K562 (cell line): Measurements from ENCODE around the gene SEZ6L. TPM values are rescaled to one million over a fixed set of nuclear protein-coding genes. Genes with fewer than 3 reads are reported as not detected.
A peak's percentile ranks its signal among the peaks of the same experiment; 100 is the strongest.

Source experiments
- ATAC-seq: fragments of 200-7000 bp; cut with Tn5 transposase; 3 replicates; pipeline ENCODE4 v1.9.1; 2020; ENCODE audit warnings: moderate library complexity
- BruUV-seq: library from RNA; stranded (reverse); fragments of 400-500 nt; replicated peaks from 2 replicates; lab custom pipeline; 2021; lab: Mats Ljungman, UMichigan
- CTCF ChIA-PET: fragments of 300-600 bp; formaldehyde crosslinking; extraction: SDS; loops from one replicate; lab custom pipeline; 2021; ENCODE audit warnings: low intra/inter-chr PET ratio; lab: Yijun Ruan, JAX
- POLR2A ChIA-PET: fragments of 300-600, 350-650 bp; sonication (Branson Sonifier 250); formaldehyde crosslinking; extraction: SDS; loops from one replicate; lab custom pipeline; 2021; ENCODE audit warnings: antibody characterized with exemption, inconsistent platforms; lab: Yijun Ruan, JAX
- DNase-seq, 4 experiments: peaks; one replicate each; pipeline versions ENCODE4 v3.0.0 to v3.0.0-alpha.2; 2011 to 2018; ENCODE audit warnings: low spot score in 3 of 4, mixed read lengths in 3 of 4; ENCODE audit errors: extremely low read depth in 1 of 4
- FAIRE-seq: peaks from 2 replicates; lab custom pipeline; 2011; peaks lifted over from hg19 to GRCh38; lab: Jason Lieb, UNC
- H2AFZ ChIP-seq: 2 replicates; pipeline ENCODE4 v1.6.0; 2011; ENCODE audit warnings: low read depth, low read length, control low read depth, inconsistent platforms
- H3K27ac ChIP-seq: fragments of 200-600 bp; 3 replicates; pipeline ENCODE4 v1.8.0; 2011; ENCODE audit warnings: low read depth, mild to moderate bottlenecking, control low read depth, inconsistent platforms, low read length, moderate library complexity, mixed read lengths; ENCODE audit errors: extremely low read depth
- H3K27me3 ChIP-seq, 2 experiments: fragments of 300-600 bp in 1 of 2; 2 replicates in 1 of 2; 3 replicates in 1 of 2; pipeline versions ENCODE4 v1.6.0 to v1.8.0; 2011; ENCODE audit warnings: inconsistent platforms in 2 of 2, low read length in 2 of 2, mild to moderate bottlenecking in 1 of 2, mixed read lengths in 1 of 2, moderate library complexity in 1 of 2; ENCODE audit not compliant: control insufficient read depth in 2 of 2, insufficient read depth in 2 of 2
- H3K36me3 ChIP-seq: fragments of 300-600 bp; 3 replicates; pipeline ENCODE4 v1.8.0; 2011; ENCODE audit warnings: mild to moderate bottlenecking, low read length, inconsistent platforms; ENCODE audit not compliant: control insufficient read depth, insufficient read depth
- H3K4me1 ChIP-seq, 2 experiments: fragments of 200-600 bp in 1 of 2; replicated peaks in 1 of 2; 2 replicates in 1 of 2; 3 replicates in 1 of 2; pipeline versions ENCODE4 v1.5.1 to v1.8.0; 2011; ENCODE audit warnings: inconsistent platforms in 2 of 2, low read length in 2 of 2, mild to moderate bottlenecking in 1 of 2, mixed read lengths in 1 of 2, moderate library complexity in 1 of 2; ENCODE audit not compliant: control insufficient read depth in 2 of 2, insufficient read depth in 2 of 2
- H3K4me2 ChIP-seq: 2 replicates; pipeline ENCODE4 v1.6.1; 2011; ENCODE audit warnings: low read length, control low read depth, inconsistent platforms, mixed read lengths; ENCODE audit not compliant: insufficient read depth
- H3K4me3 ChIP-seq: fragments of 200-600 bp; sonication (generic), shearing (Covaris generic); 2 replicates; pipeline ENCODE4 v1.5.1; 2016; ENCODE audit warnings: control low read depth, inconsistent platforms
- H3K79me2 ChIP-seq: fragments of 200-600 bp; 3 replicates; pipeline ENCODE4 v1.8.0; 2011; ENCODE audit warnings: low read length, inconsistent platforms; ENCODE audit not compliant: control insufficient read depth, insufficient read depth
- H3K9ac ChIP-seq, 2 experiments: 2 replicates each; pipeline versions ENCODE4 v1.6.0 to v1.6.1; 2011; ENCODE audit warnings: low read depth in 2 of 2, low read length in 2 of 2, control low read depth in 1 of 2, inconsistent platforms in 1 of 2, mild to moderate bottlenecking in 1 of 2, mixed read lengths in 1 of 2; ENCODE audit not compliant: insufficient read depth in 1 of 2
- H3K9me1 ChIP-seq: one replicate; pipeline ENCODE4 v1.6.0; 2011; ENCODE audit warnings: inconsistent platforms, mild to moderate bottlenecking, low read length, moderate library complexity; ENCODE audit not compliant: control insufficient read depth, insufficient read depth
- H3K9me3 ChIP-seq: replicated peaks from 2 replicates; pipeline ENCODE4 v1.5.1; 2011; ENCODE audit warnings: low read depth, low read length, inconsistent platforms; ENCODE audit not compliant: control insufficient read depth, insufficient read depth
- H4K20me1 ChIP-seq: replicated peaks from 2 replicates; pipeline ENCODE4 v1.6.1; 2011; ENCODE audit warnings: low read length, inconsistent platforms, mixed read lengths; ENCODE audit not compliant: control insufficient read depth, insufficient read depth
- CREB1 ChIP-seq, 2 experiments: sonication (generic) in 1 of 2; formaldehyde crosslinking in 1 of 2; IDR thresholded peaks; 2 replicates each; pipeline versions ENCODE4 v1.6.1 to v1.8.0; 2012 to 2022; ENCODE audit warnings: inconsistent platforms in 1 of 2, mild to moderate bottlenecking in 1 of 2, missing genetic modification reagents in 1 of 2, moderate library complexity in 1 of 2
- EGR1 ChIP-seq: fragments of 450-650 bp; conservative IDR thresholded peaks from 2 replicates; pipeline ENCODE4 v1.6.1; 2017; ENCODE audit warnings: mild to moderate bottlenecking
- EWSR1 ChIP-seq: fragments of 450-650 bp; IDR thresholded peaks from 2 replicates; pipeline ENCODE4 v1.6.1; 2018; ENCODE audit warnings: borderline replicate concordance, mild to moderate bottlenecking, low read depth, moderate library complexity; ENCODE audit not compliant: partially characterized antibody
- HDAC2 ChIP-seq: fragments of 450-650 bp; IDR thresholded peaks from 2 replicates; pipeline ENCODE4 v1.6.1; 2016; ENCODE audit warnings: mild to moderate bottlenecking
- HDGF ChIP-seq: fragments of 450-650 bp; IDR thresholded peaks from 2 replicates; pipeline ENCODE4 v1.6.1; 2016
- HNRNPK ChIP-seq: fragments of 200-400 bp; formaldehyde crosslinking; IDR thresholded peaks from one replicate; pipeline ENCODE4 v1.6.1; 2018; ENCODE audit warnings: mild to moderate bottlenecking, low read depth, low read length; ENCODE audit not compliant: poor library complexity, severe bottlenecking
- HNRNPL ChIP-seq: fragments of 200-400 bp; formaldehyde crosslinking; IDR thresholded peaks from 2 replicates; pipeline ENCODE4 v1.6.1; 2017; ENCODE audit warnings: low read depth, mild to moderate bottlenecking, low read length
- HNRNPLL ChIP-seq: fragments of 200-400 bp; formaldehyde crosslinking; IDR thresholded peaks from 2 replicates; pipeline ENCODE4 v1.6.1; 2017; ENCODE audit warnings: low read length, low read depth, mild to moderate bottlenecking; ENCODE audit not compliant: poor library complexity, severe bottlenecking
- KDM4B ChIP-seq, 2 experiments: fragments of 450-650 bp in 1 of 2; sonication (generic) in 1 of 2; IDR thresholded peaks; 2 replicates each; pipeline ENCODE4 v1.6.1; 2016 to 2017; ENCODE audit warnings: borderline replicate concordance in 2 of 2, antibody characterized with exemption in 1 of 2, low read depth in 1 of 2, mild to moderate bottlenecking in 1 of 2
- NCOA6 ChIP-seq: fragments of 450-650 bp; IDR thresholded peaks from 2 replicates; pipeline ENCODE4 v1.6.1; 2017; ENCODE audit warnings: mild to moderate bottlenecking
- NFYB ChIP-seq: IDR thresholded peaks from 2 replicates; pipeline ENCODE4 v1.6.1; 2011; ENCODE audit warnings: mild to moderate bottlenecking, moderate library complexity; ENCODE audit not compliant: insufficient read length; ENCODE audit errors: extremely low read depth
- PHF21A ChIP-seq: fragments of 450-650 bp; IDR thresholded peaks from 2 replicates; pipeline ENCODE4 v1.6.1; 2017; ENCODE audit warnings: low read depth, borderline replicate concordance
- POLR2AphosphoS5 ChIP-seq: IDR thresholded peaks from 2 replicates; pipeline ENCODE4 v1.6.1; 2011; ENCODE audit warnings: mild to moderate bottlenecking, low read depth, low read length, moderate library complexity; ENCODE audit not compliant: control insufficient read depth, insufficient read depth
- RBM25 ChIP-seq: fragments of 200-400 bp; formaldehyde crosslinking; IDR thresholded peaks from 2 replicates; pipeline ENCODE4 v1.6.1; 2018; ENCODE audit warnings: low read length, low read depth, moderate library complexity; ENCODE audit not compliant: severe bottlenecking
- SETDB1 ChIP-seq: IDR thresholded peaks from one replicate; pipeline ENCODE4 v1.6.1; 2012; ENCODE audit warnings: low read length, control low read depth, inconsistent platforms
- SMAD4 ChIP-seq: fragments of 250-450 bp; sonication (Bioruptor Pico); conservative IDR thresholded peaks from 2 replicates; pipeline ENCODE4 v1.8.0; 2021; ENCODE audit warnings: inconsistent platforms, mild to moderate bottlenecking, moderate library complexity
- SMARCA5 ChIP-seq: fragments of 450-650 bp; IDR thresholded peaks from 2 replicates; pipeline ENCODE4 v1.6.1; 2016
- SMARCE1 ChIP-seq: fragments of 450-650 bp; IDR thresholded peaks from 2 replicates; pipeline ENCODE4 v1.7.1; 2016; ENCODE audit warnings: mild to moderate bottlenecking
- SOX6 ChIP-seq: fragments of 450-650 bp; IDR thresholded peaks from 2 replicates; pipeline ENCODE4 v1.6.1; 2014; ENCODE audit warnings: mild to moderate bottlenecking
- U2AF1 ChIP-seq: fragments of 200-400 bp; formaldehyde crosslinking; optimal IDR thresholded peaks from 2 replicates; pipeline ENCODE3; 2017; ENCODE audit warnings: mild to moderate bottlenecking, low read depth, low read length, moderate library complexity
- ZBTB17 ChIP-seq: fragments of 450-650 bp; formaldehyde crosslinking; IDR thresholded peaks from 2 replicates; pipeline ENCODE4 v1.4.0; 2020; ENCODE audit warnings: mild to moderate bottlenecking
- ZFP36 ChIP-seq: fragments of 150-350 bp; IDR thresholded peaks from 2 replicates; pipeline ENCODE4 v1.6.1; 2018; ENCODE audit warnings: low read length, low read depth; ENCODE audit not compliant: partially characterized antibody
- ZNF174 ChIP-seq: fragments of 250-450 bp; sonication (Bioruptor Pico); IDR thresholded peaks from 2 replicates; pipeline ENCODE4 v1.4.0; 2020; ENCODE audit warnings: mild to moderate bottlenecking
- WGBS: fragments of 100-300 bp; shearing (Covaris generic); methylation state at CpG from one replicate; pipeline ENCODE4 v1.1.6; 2016; ENCODE audit warnings: low coverage, mixed read lengths; ENCODE audit not compliant: insufficient coverage; ENCODE audit errors: missing lambda C conversion rate; 5-methylcytosine and 5-hydroxymethylcytosine counted together
- in situ Hi-C: fragments of 300-500 bp; cut with MboI; formaldehyde crosslinking; loops from 4 replicates; pipeline ENCODE4 v1.15.0; 2018; ENCODE audit warnings: inconsistent platforms, mixed read lengths
- intact Hi-C: fragments of 100-400 bp; cut with micrococcal nuclease; formaldehyde crosslinking; loops from 2 replicates; pipeline ENCODE4 v1.14.2; 2022
- polyA plus RNA-seq, 8 experiments: library from polyadenylated mRNA; depleted of rRNA in 4 of 8; stranded (reverse) in 5 of 8; unstranded in 3 of 8; fragments of >200 nt; fragmentation: Nextera tagmentation in 2 of 8; fragmentation: Illumina TruSeq in 1 of 8; extraction: Ambion mirVana in 2 of 8; extraction: Trizol in 1 of 8; gene quantifications; 2 replicates each; pipeline versions ENCODE4 v1.2.1 to v1.2.3, GENCODE V29; 2011 to 2014; ENCODE audit warnings: inconsistent platforms in 1 of 8, missing spikeins in 1 of 8
- total RNA-seq, 7 experiments: library from RNA; depleted of rRNA in 6 of 7; stranded (reverse); fragments of >200 nt in 6 of 7; fragmentation: Illumina TruSeq in 2 of 7; extraction: Trizol in 2 of 7; gene quantifications; 2 replicates each; pipeline versions ENCODE4 v1.2.1 to v1.2.3, GENCODE V29; 2011 to 2021; ENCODE audit warnings: low replicate concordance in 1 of 7
- TF ChIP-seq, protein P1 (sequence below): fragments of 250-450 bp; sonication (Bioruptor Pico); IDR thresholded peaks from 2 replicates; pipeline ENCODE4 v1.5.0; 2020; ENCODE audit warnings: mild to moderate bottlenecking
- TF ChIP-seq, protein P2 (sequence below): sonication (generic); formaldehyde crosslinking; IDR thresholded peaks from 2 replicates; pipeline ENCODE4 v1.9.0; 2022; ENCODE audit warnings: mild to moderate bottlenecking, missing genetic modification reagents

Gene SEZ6L
- total and polyA plus RNA-seq, 9 of the 15 experiments (the other 6 are each of a cell fraction or from before 2014, with no cell fraction given): not detected

DNA sequence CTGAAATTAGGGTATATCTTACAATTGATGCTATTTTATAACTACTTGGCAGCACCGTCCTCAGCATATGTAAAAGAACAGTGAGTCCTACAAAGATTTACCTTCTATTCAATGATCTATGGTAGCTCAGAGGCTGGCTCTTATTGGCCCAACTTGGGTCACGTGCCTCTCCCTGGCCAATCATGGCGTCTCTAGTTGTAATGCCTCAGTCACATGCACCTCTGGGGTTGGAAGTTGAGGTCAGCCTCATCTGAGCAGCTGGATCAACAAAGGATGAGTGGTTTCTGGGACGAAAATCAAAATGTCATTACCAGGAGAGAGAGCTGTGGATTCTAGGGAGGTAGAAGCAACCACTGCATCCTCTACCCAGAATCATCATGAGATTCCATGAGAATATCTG lies 236.9 kb downstream of the SEZ6L start:
- H3K36me3 ChIP-seq: no peaks in the 10 kb centered on the region
- H3K27ac ChIP-seq: no peak overlapping the region
- POLR2A ChIA-PET: interaction anchor here (1.6 kb wide), 1 partner anchor 56 kb away, joined by 3 read pairs; no protein-coding TSS in a partner anchor
- CTCF ChIA-PET: no interaction called here
- ATAC-seq (peak; percentile 58), DNase-seq (peak in 2 of 4 experiments; percentile 18 to 27), FAIRE-seq (no peak)
- 76% methylated on average over 4 of the region's 4 CpGs for WGBS
- H3K9ac ChIP-seq: no peak overlapping the region
- no TSS peak for BruUV-seq
- no peaks in the 10 kb centered on the region for H3K79me2 ChIP-seq
- intact Hi-C loops (no loop called here), in situ Hi-C loops (no loop called here)
- no peaks in the 10 kb centered on the region for H3K9me3 ChIP-seq
- no peaks in the 10 kb centered on the region for H4K20me1 ChIP-seq
- H3K9me1 ChIP-seq: no peaks in the 10 kb centered on the region
- H2AFZ ChIP-seq: peak overlapping the region; percentile 50; the same call in 1 of the 2 replicates
- H3K4me3 ChIP-seq: no peak overlapping the region
- no peak overlapping the region for H3K4me2 ChIP-seq
- no peaks in the 10 kb centered on the region for H3K27me3 ChIP-seq
- H3K4me1 ChIP-seq: peaks cover 13 to 35% of the 10 kb centered on the region in 2 experiments
- TF ChIP-seq SOX6: no peak
- TF ChIP-seq, protein P1, sequence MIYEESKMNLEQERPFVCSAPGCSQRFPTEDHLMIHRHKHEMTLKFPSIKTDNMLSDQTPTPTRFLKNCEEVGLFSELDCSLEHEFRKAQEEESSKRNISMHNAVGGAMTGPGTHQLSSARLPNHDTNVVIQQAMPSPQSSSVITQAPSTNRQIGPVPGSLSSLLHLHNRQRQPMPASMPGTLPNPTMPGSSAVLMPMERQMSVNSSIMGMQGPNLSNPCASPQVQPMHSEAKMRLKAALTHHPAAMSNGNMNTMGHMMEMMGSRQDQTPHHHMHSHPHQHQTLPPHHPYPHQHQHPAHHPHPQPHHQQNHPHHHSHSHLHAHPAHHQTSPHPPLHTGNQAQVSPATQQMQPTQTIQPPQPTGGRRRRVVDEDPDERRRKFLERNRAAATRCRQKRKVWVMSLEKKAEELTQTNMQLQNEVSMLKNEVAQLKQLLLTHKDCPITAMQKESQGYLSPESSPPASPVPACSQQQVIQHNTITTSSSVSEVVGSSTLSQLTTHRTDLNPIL (CRISPR knock-in tag): no peak
- TF ChIP-seq POLR2AphosphoS5: no peak
- TF ChIP-seq U2AF1: no peak
- no peak for TF ChIP-seq SMARCA5
- TF ChIP-seq SETDB1: no peak
- TF ChIP-seq ZFP36: no peak
- TF ChIP-seq HNRNPK: no peak
- TF ChIP-seq PHF21A: no peak
- TF ChIP-seq HDAC2: no peak
- TF ChIP-seq EGR1: no peak
- TF ChIP-seq SMARCE1: no peak
- no peak for TF ChIP-seq HDGF
- TF ChIP-seq CREB1 (IDR thresholded peaks at IDR 0.05): no peak
- no peak for TF ChIP-seq CREB1 (CRISPR knock-in tag; IDR thresholded peaks at IDR 0.05)
- TF ChIP-seq HNRNPL: no peak
- TF ChIP-seq ZNF174 (CRISPR knock-in tag): no peak
- no peak for TF ChIP-seq SMAD4 (CRISPR knock-in tag)
- TF ChIP-seq NFYB: peak; percentile 23
- no peak for TF ChIP-seq HNRNPLL
- TF ChIP-seq KDM4B (IDR thresholded peaks at IDR 0.05; ENCODE audit: borderline replicate concordance in 2 of 2, low read depth in 1 of 2): no peak
- TF ChIP-seq, protein P2, sequence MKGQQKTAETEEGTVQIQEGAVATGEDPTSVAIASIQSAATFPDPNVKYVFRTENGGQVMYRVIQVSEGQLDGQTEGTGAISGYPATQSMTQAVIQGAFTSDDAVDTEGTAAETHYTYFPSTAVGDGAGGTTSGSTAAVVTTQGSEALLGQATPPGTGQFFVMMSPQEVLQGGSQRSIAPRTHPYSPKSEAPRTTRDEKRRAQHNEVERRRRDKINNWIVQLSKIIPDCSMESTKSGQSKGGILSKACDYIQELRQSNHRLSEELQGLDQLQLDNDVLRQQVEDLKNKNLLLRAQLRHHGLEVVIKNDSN (CRISPR knock-in tag): peak; percentile 84
- TF ChIP-seq NCOA6: no peak
- TF ChIP-seq EWSR1: no peak
- TF ChIP-seq ZBTB17 (CRISPR knock-in tag): no peak
- peak; percentile 37 for TF ChIP-seq RBM25
